Measurements from ENCODE around the gene NPHP4.

DNA sequence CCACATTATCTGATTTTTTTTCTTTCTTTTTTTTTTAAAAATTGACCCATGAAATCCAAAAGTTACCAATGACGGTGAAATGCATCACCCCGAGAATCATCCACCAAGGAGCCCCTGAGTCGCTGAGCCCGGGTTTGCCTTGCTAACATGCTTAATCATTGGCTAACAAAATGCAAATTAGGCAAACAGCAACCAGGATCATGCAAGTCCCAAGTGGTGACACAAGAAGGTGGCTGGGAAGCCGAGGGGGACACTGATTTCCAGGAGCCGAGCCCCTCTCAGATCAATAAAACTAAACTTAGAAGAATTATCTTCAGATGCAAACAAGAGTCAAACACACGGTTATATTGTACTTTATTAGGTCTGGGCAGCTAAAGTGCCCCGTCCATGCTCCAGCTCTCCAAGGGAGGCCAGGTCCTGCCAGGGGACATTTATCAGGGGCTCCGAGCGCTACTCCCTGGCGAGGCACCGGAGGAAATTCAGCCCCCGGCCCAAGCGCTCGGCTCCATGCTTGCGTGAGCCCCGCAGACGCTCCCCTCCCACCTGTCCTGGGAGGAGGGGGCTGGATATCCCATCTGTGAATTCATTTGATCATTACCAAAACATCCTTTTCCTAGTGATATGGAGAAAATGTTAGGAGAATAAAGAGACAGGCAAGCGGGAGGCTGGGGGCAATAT lies 154.1 kb downstream of the NPHP4 start:
- TF ChIP-seq SMC3 (IDR thresholded peaks at IDR 0.05; ENCODE audit: low read depth, low read length) (no peak), YY1 (IDR thresholded peaks at IDR 0.05; ENCODE audit: low read depth) (no peak), POLR2AphosphoS5 (IDR thresholded peaks at IDR 0.05; ENCODE audit: low read depth, low read length) (no peak), EP300 (IDR thresholded peaks at IDR 0.05; ENCODE audit: borderline replicate concordance in 1 of 2, low read depth in 1 of 2, low read length in 1 of 2) (no peak), TAF1 (IDR thresholded peaks at IDR 0.05; ENCODE audit: borderline replicate concordance, low read depth, low read length) (no peak), RCOR1 (IDR thresholded peaks at IDR 0.05; ENCODE audit: low read length) (no peak), CHD2 (IDR thresholded peaks at IDR 0.05; ENCODE audit: low read length, partially characterized antibody) (no peak), MXI1 (IDR thresholded peaks at IDR 0.05; ENCODE audit: low read depth, low read length) (no peak)
- TF ChIP-seq, protein P1, sequence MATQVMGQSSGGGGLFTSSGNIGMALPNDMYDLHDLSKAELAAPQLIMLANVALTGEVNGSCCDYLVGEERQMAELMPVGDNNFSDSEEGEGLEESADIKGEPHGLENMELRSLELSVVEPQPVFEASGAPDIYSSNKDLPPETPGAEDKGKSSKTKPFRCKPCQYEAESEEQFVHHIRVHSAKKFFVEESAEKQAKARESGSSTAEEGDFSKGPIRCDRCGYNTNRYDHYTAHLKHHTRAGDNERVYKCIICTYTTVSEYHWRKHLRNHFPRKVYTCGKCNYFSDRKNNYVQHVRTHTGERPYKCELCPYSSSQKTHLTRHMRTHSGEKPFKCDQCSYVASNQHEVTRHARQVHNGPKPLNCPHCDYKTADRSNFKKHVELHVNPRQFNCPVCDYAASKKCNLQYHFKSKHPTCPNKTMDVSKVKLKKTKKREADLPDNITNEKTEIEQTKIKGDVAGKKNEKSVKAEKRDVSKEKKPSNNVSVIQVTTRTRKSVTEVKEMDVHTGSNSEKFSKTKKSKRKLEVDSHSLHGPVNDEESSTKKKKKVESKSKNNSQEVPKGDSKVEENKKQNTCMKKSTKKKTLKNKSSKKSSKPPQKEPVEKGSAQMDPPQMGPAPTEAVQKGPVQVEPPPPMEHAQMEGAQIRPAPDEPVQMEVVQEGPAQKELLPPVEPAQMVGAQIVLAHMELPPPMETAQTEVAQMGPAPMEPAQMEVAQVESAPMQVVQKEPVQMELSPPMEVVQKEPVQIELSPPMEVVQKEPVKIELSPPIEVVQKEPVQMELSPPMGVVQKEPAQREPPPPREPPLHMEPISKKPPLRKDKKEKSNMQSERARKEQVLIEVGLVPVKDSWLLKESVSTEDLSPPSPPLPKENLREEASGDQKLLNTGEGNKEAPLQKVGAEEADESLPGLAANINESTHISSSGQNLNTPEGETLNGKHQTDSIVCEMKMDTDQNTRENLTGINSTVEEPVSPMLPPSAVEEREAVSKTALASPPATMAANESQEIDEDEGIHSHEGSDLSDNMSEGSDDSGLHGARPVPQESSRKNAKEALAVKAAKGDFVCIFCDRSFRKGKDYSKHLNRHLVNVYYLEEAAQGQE (IDR thresholded peaks at IDR 0.05; ENCODE audit: low read depth, low read length) = no peak
- TF ChIP-seq, protein P2, sequence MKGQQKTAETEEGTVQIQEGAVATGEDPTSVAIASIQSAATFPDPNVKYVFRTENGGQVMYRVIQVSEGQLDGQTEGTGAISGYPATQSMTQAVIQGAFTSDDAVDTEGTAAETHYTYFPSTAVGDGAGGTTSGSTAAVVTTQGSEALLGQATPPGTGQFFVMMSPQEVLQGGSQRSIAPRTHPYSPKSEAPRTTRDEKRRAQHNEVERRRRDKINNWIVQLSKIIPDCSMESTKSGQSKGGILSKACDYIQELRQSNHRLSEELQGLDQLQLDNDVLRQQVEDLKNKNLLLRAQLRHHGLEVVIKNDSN (IDR thresholded peaks at IDR 0.05; ENCODE audit: borderline replicate concordance, low read depth) = no peak
- TF ChIP-seq, protein P3, sequence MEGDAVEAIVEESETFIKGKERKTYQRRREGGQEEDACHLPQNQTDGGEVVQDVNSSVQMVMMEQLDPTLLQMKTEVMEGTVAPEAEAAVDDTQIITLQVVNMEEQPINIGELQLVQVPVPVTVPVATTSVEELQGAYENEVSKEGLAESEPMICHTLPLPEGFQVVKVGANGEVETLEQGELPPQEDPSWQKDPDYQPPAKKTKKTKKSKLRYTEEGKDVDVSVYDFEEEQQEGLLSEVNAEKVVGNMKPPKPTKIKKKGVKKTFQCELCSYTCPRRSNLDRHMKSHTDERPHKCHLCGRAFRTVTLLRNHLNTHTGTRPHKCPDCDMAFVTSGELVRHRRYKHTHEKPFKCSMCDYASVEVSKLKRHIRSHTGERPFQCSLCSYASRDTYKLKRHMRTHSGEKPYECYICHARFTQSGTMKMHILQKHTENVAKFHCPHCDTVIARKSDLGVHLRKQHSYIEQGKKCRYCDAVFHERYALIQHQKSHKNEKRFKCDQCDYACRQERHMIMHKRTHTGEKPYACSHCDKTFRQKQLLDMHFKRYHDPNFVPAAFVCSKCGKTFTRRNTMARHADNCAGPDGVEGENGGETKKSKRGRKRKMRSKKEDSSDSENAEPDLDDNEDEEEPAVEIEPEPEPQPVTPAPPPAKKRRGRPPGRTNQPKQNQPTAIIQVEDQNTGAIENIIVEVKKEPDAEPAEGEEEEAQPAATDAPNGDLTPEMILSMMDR (IDR thresholded peaks at IDR 0.05) = no peak
- TF ChIP-seq, protein P4, sequence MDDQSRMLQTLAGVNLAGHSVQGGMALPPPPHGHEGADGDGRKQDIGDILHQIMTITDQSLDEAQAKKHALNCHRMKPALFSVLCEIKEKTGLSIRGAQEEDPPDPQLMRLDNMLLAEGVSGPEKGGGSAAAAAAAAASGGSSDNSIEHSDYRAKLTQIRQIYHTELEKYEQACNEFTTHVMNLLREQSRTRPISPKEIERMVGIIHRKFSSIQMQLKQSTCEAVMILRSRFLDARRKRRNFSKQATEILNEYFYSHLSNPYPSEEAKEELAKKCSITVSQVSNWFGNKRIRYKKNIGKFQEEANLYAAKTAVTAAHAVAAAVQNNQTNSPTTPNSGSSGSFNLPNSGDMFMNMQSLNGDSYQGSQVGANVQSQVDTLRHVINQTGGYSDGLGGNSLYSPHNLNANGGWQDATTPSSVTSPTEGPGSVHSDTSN (IDR thresholded peaks at IDR 0.05) = no peak
- TF ChIP-seq, protein P5, sequence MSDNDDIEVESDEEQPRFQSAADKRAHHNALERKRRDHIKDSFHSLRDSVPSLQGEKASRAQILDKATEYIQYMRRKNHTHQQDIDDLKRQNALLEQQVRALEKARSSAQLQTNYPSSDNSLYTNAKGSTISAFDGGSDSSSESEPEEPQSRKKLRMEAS (IDR thresholded peaks at IDR 0.05; ENCODE audit: low read depth) = no peak
